K562 (cell line): ENCODE results near the gene RPS27. TPM values are rescaled to one million over a fixed set of nuclear protein-coding genes. Genes with fewer than 3 reads are reported as not detected.
A peak's percentile ranks its signal among the peaks of the same experiment; 100 is the strongest.

Source experiments
- BRF2 ChIP-seq: IDR thresholded peaks from 3 replicates; pipeline ENCODE4 v1.6.1; 2011; ENCODE audit warnings: borderline replicate concordance, mild to moderate bottlenecking; ENCODE audit not compliant: insufficient read length, insufficient read depth
- CAMTA2 ChIP-seq: fragments of 250-450 bp; sonication (Bioruptor Pico); conservative IDR thresholded peaks from 2 replicates; pipeline ENCODE4 v1.5.1; 2022
- CBFA2T3 ChIP-seq: fragments of 450-650 bp; IDR thresholded peaks from 2 replicates; pipeline ENCODE4 v1.6.1; 2017
- CEBPG ChIP-seq, 3 experiments: fragments of 200-800 bp in 1 of 3; sonication (Bioruptor generic) in 1 of 3; sonication (generic) in 1 of 3; formaldehyde crosslinking in 1 of 3; IDR thresholded peaks in 2 of 3; conservative IDR thresholded peaks in 1 of 3; 2 replicates each; pipeline versions ENCODE4 v1.6.1 to v1.8.0; 2016 to 2022; ENCODE audit warnings: missing compliant biosample characterization in 2 of 3, missing genetic modification characterization in 2 of 3, mild to moderate bottlenecking in 1 of 3, missing genetic modification reagents in 1 of 3
- CHCHD3 ChIP-seq: fragments of 250-450 bp; sonication (Bioruptor Pico); IDR thresholded peaks from 2 replicates; pipeline ENCODE4 v2.1.2; 2022; ENCODE audit warnings: mild to moderate bottlenecking
- CREB3L1 ChIP-seq: fragments of 450-650 bp; IDR thresholded peaks from 2 replicates; pipeline ENCODE4 v1.6.1; 2014; ENCODE audit warnings: low read depth, mild to moderate bottlenecking, moderate library complexity, borderline replicate concordance
- CREM ChIP-seq: IDR thresholded peaks from 2 replicates; pipeline ENCODE4 v1.6.1; 2014; ENCODE audit warnings: antibody characterized with exemption, low read depth
- ELF2 ChIP-seq: fragments of 250-450 bp; sonication (Bioruptor Pico); IDR thresholded peaks from 2 replicates; pipeline ENCODE4 v1.5.0; 2021; ENCODE audit warnings: mild to moderate bottlenecking
- GATAD2B ChIP-seq: fragments of 450-650 bp; IDR thresholded peaks from 2 replicates; pipeline ENCODE4 v1.6.1; 2017; ENCODE audit warnings: mild to moderate bottlenecking, borderline replicate concordance
- HDAC3 ChIP-seq: fragments of 450-650 bp; IDR thresholded peaks from 2 replicates; pipeline ENCODE4 v1.6.1; 2018; ENCODE audit warnings: borderline replicate concordance, mild to moderate bottlenecking, moderate library complexity; ENCODE audit not compliant: partially characterized antibody
- KDM5B ChIP-seq: fragments of 200-600 bp; sonication (generic); IDR thresholded peaks from 2 replicates; pipeline ENCODE4 v1.6.1; 2012; ENCODE audit warnings: low read depth, mild to moderate bottlenecking, moderate library complexity, low read length, control low read depth, inconsistent platforms; ENCODE audit not compliant: insufficient replicate concordance
- NFATC3 ChIP-seq: fragments of 450-650 bp; IDR thresholded peaks from 2 replicates; pipeline ENCODE4 v1.6.1; 2017; ENCODE audit warnings: mild to moderate bottlenecking
- PHF20 ChIP-seq: fragments of 450-650 bp; IDR thresholded peaks from 2 replicates; pipeline ENCODE4 v1.6.1; 2018; ENCODE audit not compliant: partially characterized antibody
- RNF2 ChIP-seq: sonication (generic); IDR thresholded peaks from 2 replicates; pipeline ENCODE4 v1.6.1; 2016
- SMARCC2 ChIP-seq: fragments of 450-650 bp; IDR thresholded peaks from 2 replicates; pipeline ENCODE4 v1.6.1; 2017; ENCODE audit warnings: antibody characterized with exemption, moderate library complexity, mild to moderate bottlenecking, low read depth
- TCF3 ChIP-seq: sonication (generic); formaldehyde crosslinking; IDR thresholded peaks from 2 replicates; pipeline ENCODE4 v1.4.0; 2020; ENCODE audit warnings: mild to moderate bottlenecking, missing genetic modification reagents
- TRIM24 ChIP-seq, 2 experiments: fragments of 450-650 bp; IDR thresholded peaks; 2 replicates each; pipeline ENCODE4 v1.6.1; 2016
- polyA plus RNA-seq, 8 experiments: library from polyadenylated mRNA; depleted of rRNA in 4 of 8; stranded (reverse) in 5 of 8; unstranded in 3 of 8; fragments of >200 nt; fragmentation: Nextera tagmentation in 2 of 8; fragmentation: Illumina TruSeq in 1 of 8; extraction: Ambion mirVana in 2 of 8; extraction: Trizol in 1 of 8; gene quantifications; 2 replicates each; pipeline versions ENCODE4 v1.2.1 to v1.2.3, GENCODE V29; 2011 to 2014; ENCODE audit warnings: inconsistent platforms in 1 of 8, missing spikeins in 1 of 8
- total RNA-seq, 7 experiments: library from RNA; depleted of rRNA in 6 of 7; stranded (reverse); fragments of >200 nt in 6 of 7; fragmentation: Illumina TruSeq in 2 of 7; extraction: Trizol in 2 of 7; gene quantifications; 2 replicates each; pipeline versions ENCODE4 v1.2.1 to v1.2.3, GENCODE V29; 2011 to 2021; ENCODE audit warnings: low replicate concordance in 1 of 7
- TF ChIP-seq, protein P1 (sequence below): fragments of 450-650 bp; formaldehyde crosslinking; IDR thresholded peaks from 2 replicates; pipeline ENCODE4 v1.4.0; 2020; ENCODE audit warnings: mild to moderate bottlenecking, mixed read lengths
- TF ChIP-seq, protein P2 (sequence below): sonication (generic); formaldehyde crosslinking; IDR thresholded peaks from 2 replicates; pipeline ENCODE4 v1.8.0; 2022; ENCODE audit warnings: missing genetic modification reagents, mild to moderate bottlenecking, moderate library complexity, borderline replicate concordance
- TF ChIP-seq, protein P3 (sequence below): fragments of 450-650 bp; IDR thresholded peaks from 2 replicates; pipeline ENCODE4 v1.6.1; 2017; ENCODE audit warnings: antibody characterized with exemption

RPS27 gene
- total and polyA plus RNA-seq, 9 of the 15 experiments (the other 6 are each of a cell fraction or from before 2014, with no cell fraction given): 2,091 to 9,377 (median 6,706) TPM

GRCh38 chr1:153946622-153947241 is 43.8 kb upstream of the RPS27 start, which contains the start of gene DENND4B (continued):
- TF ChIP-seq, protein P1, sequence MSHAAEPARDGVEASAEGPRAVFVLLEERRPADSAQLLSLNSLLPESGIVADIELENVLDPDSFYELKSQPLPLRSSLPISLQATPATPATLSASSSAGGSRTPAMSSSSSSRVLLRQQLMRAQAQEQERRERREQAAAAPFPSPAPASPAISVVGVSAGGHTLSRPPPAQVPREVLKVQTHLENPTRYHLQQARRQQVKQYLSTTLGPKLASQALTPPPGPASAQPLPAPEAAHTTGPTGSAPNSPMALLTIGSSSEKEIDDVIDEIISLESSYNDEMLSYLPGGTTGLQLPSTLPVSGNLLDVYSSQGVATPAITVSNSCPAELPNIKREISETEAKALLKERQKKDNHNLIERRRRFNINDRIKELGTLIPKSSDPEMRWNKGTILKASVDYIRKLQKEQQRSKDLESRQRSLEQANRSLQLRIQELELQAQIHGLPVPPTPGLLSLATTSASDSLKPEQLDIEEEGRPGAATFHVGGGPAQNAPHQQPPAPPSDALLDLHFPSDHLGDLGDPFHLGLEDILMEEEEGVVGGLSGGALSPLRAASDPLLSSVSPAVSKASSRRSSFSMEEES: no peak
- TF ChIP-seq CREB3L1 (no peak), CEBPG (CRISPR knock-in tag; IDR thresholded peaks at IDR 0.05) (no peak), CEBPG (tag; conservative IDR thresholded peaks at IDR 0.05 in 1 of 2, IDR thresholded peaks at IDR 0.05 in 1 of 2) (no peak), SMARCC2 (no peak), CREM (0 out of 2 replicates have a peak, but pooled peaks have one; percentile 47), RNF2 (no peak), TCF3 (CRISPR knock-in tag) (no peak), CHCHD3 (no peak), ELF2 (no peak), PHF20 (no peak), TRIM24 (IDR thresholded peaks at IDR 0.05) (peak in 1 of 2 experiments; percentile 39; a peak in 1 of 4 replicates), GATAD2B (no peak), BRF2 (no peak), KDM5B (peak; percentile 12), HDAC3 (peak; percentile 22), CAMTA2 (no peak), CBFA2T3 (no peak), NFATC3 (no peak)
- TF ChIP-seq, protein P2, sequence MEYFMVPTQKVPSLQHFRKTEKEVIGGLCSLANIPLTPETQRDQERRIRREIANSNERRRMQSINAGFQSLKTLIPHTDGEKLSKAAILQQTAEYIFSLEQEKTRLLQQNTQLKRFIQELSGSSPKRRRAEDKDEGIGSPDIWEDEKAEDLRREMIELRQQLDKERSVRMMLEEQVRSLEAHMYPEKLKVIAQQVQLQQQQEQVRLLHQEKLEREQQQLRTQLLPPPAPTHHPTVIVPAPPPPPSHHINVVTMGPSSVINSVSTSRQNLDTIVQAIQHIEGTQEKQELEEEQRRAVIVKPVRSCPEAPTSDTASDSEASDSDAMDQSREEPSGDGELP (CRISPR knock-in tag): peak; percentile 78
- TF ChIP-seq, protein P3, sequence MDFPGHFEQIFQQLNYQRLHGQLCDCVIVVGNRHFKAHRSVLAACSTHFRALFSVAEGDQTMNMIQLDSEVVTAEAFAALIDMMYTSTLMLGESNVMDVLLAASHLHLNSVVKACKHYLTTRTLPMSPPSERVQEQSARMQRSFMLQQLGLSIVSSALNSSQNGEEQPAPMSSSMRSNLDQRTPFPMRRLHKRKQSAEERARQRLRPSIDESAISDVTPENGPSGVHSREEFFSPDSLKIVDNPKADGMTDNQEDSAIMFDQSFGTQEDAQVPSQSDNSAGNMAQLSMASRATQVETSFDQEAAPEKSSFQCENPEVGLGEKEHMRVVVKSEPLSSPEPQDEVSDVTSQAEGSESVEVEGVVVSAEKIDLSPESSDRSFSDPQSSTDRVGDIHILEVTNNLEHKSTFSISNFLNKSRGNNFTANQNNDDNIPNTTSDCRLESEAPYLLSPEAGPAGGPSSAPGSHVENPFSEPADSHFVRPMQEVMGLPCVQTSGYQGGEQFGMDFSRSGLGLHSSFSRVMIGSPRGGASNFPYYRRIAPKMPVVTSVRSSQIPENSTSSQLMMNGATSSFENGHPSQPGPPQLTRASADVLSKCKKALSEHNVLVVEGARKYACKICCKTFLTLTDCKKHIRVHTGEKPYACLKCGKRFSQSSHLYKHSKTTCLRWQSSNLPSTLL: no peak
